Measurements from ENCODE around the gene SUSD2.

- no peak for TF ChIP-seq CTCF (IDR thresholded peaks at IDR 0.05)
- TF ChIP-seq POLR2A (IDR thresholded peaks at IDR 0.05): no peak
These were observed 47.0 kb upstream of the SUSD2 start for GRCh38 chr22:24134090-24134846.

Measured in Peyer's patch (tissue), 4 donors.